Activated CD8-positive, alpha-beta memory T cell treated with anti-CD3 and anti-CD28 coated beads, Interleukin-2, amount 50 U/mL, for 24 hours (primary cell): ENCODE measurements around the gene UXS1.

ENCODE experiments used
- DNase-seq: peaks from one replicate; pipeline ENCODE4 v3.0.0-alpha.2; 2020; ENCODE audit errors: extremely low read depth

Gene UXS1

DNA sequence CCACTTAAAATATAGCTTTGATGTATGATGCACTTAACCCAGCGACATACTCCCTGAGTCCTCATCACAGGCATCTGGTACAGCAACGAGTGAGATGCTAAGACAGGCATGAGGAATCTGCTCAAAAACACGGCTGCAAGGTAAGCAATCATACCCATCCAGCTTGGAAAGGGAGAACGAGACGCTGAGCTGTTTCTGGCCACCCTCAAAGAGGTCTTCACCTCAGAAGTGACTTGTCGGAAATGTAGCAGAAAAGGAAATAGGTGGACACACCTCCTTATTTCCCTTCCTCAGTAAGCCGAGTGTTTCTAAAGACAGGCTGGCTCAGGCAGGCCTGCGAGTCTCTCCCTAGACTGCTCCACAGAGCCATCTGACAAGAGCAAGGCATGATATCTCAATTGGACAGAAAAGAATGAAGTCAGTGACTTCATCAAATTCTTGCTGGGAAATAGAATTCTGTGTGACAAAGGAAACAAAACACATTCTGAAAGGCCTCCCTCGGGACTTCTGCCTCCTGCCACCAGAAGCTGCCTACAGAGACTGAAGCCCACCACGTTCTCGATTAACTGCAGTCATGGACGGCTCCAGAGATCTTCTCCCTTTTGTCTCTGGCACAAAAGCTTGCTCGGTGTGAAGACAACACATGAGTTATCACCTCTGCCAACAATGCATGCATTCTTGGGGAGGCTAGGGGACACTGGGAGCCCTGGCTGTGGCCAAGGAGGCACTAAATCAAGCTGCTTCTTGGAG lies 84.3 kb downstream of the UXS1 start:
- DNase-seq, result no peak

DNA sequence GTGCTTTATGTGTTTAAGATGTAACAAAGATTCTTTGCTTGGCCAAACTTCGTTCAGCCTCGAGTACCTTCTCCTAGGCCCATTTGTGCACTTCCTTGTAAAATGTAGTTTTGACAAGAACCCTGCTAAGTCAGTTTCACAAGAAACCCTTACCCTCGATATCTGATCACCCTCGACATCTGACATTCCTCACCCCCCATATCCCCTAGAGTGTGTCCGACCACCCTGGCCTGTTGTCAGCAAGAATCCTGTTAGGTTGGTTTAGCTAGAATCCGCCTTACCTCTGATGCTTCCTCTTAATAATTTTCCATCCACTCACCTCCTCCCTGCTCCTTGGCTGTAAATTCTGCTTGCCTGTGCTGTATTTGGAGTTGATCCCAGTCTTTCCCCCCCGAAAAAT lies 85.3 kb downstream of the UXS1 start:
- DNase-seq, result no peak

DNA sequence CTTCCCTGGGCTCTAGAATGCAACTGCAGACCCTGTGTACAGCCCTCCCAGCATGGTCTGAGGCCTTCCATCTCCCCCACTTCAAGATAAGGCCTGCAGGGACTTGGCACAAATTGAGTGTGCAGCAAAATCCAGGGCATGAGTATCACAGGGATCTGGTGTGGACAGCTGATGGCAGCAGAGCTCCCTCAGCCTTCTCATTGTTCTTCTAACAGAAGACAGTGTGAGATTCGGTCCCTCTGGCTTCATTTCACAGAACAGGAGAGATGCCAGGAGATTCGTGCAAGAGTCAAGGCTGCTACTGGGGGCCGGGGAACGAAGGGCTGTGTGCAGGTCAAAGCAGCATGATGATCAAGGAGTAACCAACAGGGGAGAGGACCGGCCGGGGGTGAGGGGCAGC lies 85.8 kb downstream of the UXS1 start:
- DNase-seq, result no peak

DNA sequence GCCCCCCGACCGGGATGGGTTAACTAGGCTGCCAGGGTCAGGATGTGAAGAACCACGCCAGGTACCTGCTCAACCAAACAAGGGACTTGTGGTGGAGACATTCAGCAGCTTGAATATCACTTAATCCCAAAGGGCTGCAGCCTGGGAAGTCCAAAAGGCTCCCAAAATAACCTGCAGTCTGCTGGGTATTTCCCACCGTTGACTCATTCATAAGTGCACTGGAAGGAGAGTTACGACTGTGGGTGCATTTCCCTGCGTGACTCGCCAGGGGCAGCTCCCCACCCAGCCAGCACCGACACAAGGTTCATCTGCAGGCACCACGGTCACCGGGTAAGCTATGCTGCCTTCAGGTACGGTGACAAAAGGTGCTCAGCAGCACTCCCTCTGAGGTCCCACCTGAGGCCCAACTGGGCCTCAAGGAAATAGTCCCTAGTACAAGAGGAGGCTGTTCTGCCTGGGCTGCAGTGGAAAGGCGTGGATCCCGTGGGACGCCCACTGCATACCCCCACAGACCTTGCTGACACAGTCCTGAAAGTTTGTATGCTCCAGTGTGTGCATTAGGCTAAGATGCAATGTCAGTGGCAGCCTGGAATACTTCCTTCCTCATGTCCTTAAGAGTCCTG lies 86.5 kb downstream of the UXS1 start:
- DNase-seq, result no peak

DNA sequence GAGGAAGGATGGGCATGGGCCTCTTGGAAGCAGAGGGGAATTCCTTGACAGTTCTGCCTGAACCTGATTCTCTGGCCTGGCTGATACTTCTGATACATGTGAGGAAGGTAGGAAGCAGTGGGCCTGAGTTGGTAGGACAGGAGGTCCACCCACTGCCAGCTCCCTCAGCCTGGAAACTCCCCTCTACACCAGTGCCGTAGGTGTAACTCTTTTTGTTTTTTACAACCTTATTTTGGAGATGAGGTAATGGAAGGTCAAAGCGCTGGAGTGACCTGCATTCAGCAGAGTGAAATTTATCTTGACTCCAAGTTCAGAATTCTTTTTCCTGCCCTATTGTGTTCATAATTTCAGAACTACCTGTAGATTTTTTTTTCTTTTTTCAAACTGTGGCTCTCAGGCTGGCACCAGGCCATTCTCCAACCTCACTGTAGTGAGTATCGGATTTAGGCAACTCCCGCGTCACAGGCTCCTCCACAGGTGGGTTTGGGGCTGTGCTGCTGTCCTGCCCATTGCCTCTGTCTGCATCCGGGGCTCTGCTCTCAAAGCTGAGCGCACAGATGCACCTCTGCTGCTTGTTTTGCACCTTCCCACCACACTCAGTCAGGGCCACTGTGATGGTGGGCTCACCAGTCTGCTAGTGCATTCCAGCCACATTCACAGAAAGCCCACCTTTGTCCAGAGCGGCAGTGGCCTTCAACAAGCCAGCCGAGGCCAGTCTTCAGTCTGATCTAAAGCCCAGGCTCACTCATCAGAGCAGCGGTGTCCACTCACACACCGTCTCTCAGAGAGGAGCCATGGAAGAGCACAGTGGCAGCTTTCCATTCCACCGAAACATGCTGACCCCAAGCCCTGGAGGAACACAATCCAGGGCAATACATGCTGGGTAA lies 87.2 kb downstream of the UXS1 start:
- no peak for DNase-seq

DNA sequence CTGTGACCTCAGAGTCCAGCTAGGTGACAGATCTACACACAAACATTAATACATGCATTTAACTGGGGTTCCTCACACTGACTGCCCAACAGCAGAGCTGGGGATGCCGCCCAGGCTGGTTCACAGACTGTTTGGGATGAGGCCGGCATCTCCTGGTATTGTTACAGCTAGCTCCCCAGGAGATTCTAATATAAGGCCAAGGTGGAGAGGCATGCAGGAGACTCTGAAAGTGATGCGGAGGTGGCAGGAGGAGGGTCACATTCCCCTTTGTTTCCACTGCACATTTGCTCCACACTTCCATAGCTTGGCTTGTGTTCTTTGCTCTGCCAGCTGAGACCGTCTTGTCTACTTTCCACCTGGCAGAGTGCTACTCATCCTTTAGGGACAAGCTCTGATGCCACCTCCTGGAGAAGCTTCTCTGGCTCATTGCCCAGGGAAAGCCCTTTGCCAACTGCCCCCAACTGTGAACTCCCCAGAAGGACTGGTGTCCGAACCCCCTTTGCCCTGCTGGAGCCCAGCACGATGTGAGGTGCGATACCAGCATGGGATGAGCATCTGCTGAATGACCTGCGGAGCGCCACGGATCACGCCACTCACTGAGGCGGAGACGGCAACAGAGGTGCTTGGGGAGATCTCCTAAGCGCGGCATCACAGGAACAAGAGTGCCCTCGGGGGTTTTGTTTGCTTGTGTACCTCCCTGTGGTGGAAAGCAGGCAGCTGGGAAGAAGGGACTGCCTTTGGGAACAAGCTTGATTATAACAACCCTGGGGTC lies 88.8 kb downstream of the UXS1 start:
- DNase-seq, result no peak

DNA sequence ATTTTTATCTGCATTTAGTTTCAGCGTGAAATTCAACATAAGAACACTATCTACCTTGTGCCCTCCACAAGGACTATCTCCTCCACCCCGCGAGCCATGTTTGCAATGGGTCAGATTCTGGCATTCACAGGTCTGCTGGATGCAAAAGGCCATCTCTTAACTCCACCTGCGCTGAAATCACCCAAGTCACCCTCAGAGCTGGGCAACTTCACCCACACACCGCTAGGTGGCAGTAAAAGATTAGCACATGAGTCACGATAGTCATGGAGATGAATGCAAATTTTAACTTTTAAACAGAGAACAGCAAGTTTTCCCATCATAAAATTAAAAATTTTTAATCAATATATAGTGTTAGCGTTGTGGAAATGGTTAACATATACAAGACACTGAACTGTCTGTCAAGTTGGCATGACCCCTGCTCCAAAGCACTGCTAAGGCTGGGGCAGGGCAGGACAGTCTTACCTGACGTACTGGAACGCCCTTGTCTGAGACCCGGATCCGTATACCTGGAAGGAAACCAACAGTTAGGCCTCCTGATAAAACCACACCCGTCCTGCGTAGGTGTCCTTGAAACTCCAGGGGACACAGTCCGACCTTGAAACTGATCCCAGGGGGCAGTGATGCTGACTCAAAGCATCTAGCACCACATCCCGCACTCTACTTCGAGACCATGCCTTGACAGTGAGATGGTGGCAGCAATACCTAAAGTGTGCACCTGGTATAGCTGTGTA lies 89.6 kb downstream of the UXS1 start:
- no peak for DNase-seq

DNA sequence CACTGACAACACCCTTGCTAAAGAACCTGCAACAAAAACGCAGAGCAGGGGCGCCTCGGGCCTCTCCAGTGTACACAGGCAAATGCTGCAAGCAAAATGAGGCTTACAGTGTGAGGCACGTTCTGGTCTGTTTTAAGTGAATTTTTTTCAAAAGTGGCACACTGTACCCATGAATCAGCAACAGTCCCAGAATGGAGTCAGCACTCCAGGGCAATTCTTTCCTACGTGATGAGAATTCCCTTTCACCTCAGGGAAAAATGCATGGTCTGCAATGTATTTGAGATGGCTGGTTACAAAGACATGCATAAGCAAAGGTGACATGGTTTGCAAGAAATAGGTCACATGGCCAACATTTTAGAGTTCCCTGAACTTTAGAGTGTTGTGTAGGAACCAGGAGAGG lies 94.4 kb downstream of the UXS1 start:
- DNase-seq, result no peak

DNA sequence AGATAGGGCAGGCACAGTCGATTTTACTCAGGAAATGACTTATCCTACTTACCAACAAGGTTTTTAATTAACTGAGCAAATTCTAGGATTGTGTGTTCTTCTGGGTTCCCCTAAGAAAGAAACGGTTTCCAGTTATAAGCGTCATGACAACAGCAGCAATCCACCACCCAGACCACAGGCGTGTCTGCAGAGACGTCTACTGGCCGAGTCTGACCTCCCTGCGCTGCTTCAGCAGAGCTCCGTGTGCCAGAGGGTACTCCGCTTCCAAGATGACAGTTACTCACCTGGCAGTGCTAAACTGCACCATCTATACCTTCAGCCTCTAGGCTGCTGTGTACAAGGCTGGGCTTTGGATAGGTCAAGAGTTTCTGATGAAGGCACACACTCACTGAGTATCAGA lies 95.4 kb downstream of the UXS1 start:
- no peak for DNase-seq

DNA sequence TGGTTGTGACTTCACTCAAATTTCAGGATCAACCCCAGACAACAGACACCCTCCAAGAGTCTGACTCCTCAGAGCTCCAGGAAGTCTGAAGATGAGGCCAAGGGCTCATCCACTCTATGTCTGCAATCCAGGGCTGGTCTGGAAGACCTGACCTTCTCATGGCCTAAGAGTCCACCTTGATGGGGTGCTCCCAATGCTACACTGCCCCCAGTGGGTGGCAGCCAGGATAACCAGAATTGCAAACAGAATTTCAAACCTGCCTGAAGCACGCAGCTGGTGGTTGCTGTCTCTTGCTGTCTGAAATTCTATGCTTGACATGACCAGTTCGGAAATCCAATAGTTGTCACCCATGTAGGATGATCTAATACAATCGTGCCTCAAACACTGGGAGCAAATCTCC lies 96.0 kb downstream of the UXS1 start:
- DNase-seq, result no peak

DNA sequence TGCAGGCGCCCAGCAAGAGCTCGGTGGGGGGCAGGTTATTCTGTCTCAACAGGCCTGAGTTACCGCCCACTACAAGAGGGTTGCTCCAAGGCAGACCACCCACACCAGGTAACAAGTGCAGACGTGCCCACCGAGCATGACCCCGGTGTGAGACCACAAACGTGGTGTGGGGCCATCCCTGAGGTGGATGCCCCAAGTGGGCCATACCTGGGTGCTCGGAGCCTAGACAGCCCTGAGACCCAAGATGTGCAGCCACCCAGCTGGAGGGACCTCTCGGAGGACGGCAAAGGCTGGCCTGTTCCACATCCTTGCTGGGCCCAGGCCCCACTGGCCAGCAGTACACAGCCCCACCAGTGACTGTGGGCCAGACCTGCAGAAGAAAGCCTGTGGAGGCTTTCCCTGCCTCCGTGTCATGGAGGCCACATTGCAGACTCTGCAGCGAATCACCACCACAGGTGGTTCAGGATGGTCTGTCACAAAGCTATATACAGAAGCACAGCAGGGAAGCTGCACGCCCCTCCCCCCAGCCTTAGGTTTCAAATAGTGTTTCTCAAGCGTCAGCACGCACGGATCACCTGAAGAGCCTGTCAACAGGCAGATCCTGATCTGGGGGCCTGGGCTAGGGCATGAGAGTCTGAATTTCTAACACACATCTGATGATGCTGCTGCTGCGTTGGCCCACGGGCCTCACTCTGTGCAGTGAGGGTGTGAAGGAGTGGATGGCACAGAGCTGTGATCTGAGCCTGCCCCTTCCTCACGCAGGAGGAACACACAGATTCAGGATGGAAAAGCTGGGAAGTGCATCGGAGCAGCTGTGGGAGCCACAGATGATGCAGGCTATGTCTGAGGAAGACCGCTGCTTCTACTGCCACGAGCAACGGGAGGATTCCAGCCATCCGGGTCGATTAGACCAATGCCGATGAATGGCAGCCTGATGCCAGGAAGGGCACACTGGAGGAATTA lies 96.8 kb downstream of the UXS1 start:
- no peak for DNase-seq

DNA sequence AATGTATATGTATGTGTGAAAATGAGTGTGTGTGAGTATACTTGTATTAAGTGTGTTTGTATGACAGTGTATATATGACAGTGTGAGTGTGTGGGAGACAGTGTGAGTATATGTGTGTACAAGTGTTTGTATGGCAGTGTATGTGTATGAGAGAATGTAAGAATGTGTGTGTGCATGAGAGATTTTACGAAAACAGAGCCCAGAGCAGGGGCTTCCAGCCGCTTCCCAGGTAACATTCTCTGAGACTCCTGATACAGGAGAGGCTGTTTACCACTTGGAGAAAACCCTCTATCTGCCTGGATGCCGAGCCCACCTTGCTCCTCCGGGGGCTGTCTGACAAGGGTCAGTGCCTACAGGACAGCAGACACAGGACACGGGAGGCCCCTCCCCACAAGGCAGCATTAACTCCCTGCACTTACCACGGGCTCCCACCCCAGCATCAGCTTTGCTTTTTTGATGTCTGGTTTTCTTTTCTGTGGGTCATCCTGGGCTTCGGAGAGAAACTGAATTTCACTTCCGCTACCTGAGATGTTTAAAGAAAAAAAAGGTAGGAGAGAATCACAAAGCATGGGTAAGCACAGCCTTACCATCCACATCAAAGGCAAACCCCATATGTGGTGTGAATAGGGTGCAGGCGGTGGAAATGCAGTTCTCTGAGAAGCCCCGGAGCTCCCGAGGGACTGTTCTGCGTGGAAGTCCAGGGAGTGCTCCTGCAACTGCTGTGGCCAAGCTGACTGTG lies 97.6 kb downstream of the UXS1 start:
- DNase-seq, result no peak

DNA sequence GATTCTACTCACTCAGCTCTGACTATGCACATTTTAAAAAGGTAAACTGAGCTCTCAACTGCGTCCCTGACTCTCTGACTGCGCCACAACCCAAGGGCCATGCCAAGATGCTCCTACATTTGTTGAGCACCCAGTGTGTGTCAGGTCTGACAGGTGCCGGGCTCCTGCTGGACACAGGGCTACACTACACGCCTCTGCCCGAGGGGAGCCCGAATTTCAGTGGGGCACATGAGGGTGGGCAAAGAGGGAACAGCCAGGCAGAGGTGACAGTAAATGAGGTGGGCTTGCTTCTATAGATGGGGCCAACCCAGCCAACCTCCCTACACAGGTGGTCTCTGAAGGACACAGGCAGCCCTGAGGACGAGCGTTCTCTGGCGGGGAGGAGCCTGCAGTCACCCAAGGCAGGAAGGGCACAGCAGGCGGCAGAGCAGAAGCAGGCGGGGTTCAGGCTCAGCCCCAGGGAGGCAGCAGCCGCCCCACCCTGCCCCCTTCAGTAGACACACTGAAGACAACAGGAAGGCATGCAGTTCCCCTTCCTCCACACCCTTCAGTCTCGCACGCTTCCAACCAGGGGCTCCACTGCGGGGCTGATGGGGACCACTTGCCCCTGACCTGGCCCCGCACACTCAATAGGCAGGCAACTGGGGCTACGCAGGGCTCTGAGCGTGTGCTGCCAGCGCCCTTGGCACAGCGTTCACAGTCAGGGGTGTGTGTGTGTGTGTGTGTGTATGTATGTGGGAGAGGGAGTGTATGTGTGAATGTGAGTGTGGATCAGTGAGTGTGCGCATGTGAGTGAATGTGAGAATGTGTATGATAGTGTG lies 98.4 kb downstream of the UXS1 start:
- no peak for DNase-seq

DNA sequence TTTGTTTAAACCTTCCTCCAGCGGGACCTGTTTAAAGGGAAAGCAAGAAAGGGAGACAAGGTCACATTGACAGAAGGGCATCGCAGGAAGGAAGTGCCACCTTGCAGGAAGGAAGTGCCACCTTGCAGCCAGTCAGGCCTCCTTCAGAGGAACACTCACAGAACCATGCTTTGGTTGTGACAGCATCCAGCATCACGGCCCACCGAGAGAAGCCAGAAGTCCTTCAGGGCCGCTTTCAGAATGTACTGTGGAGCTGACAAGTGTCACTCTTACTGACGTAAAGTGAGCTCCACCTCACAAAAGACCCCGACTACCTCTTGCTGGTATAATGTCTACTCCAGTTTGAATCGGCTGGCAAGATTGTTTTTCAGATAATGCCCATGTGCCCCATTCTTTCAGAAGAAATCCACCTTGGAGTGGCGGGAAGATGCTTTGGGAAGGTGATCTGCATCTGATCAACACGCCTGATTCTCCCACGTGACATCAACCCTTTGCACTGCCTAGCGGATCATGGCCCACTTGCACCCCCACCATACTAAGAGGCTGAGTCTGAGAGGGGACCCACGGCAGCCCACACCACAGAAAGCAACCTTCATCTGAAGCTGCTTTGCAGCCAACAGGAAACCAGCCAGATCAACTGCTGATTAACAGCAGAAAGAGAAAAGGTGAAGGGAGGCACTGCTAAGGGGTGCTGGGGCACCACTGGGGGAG lies 99.8 kb downstream of the UXS1 start:
- no peak for DNase-seq

DNA sequence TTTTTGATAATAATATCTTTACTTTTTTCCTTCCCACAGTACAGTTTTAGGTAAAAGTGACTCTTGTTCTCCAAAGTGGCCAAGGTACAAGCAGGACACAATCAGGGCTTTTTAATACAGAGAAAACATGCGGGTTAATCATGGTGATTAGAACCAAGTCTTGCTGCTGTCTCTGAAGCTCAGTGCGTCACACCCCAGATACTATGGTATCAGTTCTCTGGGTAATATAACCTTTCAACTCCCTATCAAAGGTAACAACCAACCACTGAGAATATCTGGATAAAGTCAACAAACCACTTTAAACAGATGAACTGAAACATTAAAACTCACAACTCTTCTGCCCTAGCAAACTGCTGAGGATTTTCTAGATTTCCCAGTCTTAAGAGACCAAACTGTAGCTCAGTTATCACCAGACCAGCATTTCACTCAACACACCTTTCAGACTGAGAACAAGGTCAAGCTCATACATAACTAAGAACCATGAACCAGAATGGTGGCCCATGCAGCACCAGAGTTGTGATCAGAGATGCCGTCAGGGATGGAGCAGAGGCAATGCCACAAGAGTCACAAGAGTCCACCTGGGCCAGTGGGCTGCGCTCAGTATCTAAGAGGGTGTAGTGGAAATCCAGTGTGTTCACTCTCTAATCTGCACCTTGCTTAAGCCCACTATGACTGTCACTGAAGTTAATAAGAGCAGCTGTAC lies 103.0 kb downstream of the UXS1 start:
- DNase-seq, result no peak

DNA sequence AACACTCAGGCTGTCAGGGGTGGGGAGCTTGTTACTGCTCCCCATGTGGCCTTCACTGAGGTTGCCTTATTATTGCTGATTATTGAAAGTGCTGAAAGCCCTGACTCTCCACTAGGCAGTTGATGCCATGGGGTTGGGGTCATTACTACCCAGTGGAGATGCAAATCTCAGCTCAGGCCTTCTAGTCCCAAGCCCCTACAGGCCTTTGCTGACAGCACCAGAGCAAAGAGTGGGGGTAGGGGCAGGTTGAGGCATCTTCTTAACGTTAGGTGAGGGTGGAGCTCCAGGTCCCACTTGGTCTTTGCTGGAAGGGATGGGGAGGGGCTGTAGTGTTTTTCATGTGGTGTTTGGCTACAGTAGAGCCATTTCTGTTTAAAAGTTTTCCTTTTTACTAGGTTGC lies 104.5 kb downstream of the UXS1 start:
- no peak for DNase-seq
